SK-N-SH treated with all-trans-retinoic acid at 6 μM for 48 hours (cell line): ENCODE results near the gene CD300LF.

ENCODE experiments used
- ATAC-seq: fragments of 200-7000 bp; cut with Tn5 transposase; 3 replicates; pipeline ENCODE4 v1.9.1; 2020; ENCODE audit warnings: mild to moderate bottlenecking, moderate library complexity
- ARNTL ChIP-seq: fragments of 450-650 bp; formaldehyde crosslinking; IDR thresholded peaks from 2 replicates; pipeline ENCODE4 v1.5.0; 2020; ENCODE audit warnings: low read depth, mild to moderate bottlenecking, moderate library complexity, borderline replicate concordance
- ESRRG ChIP-seq: fragments of 250-450 bp; sonication (Bioruptor Pico); IDR thresholded peaks from 2 replicates; pipeline ENCODE4 v1.6.1; 2021; ENCODE audit warnings: mild to moderate bottlenecking
- GLIS3 ChIP-seq: fragments of 250-450 bp; sonication (Bioruptor Pico); IDR thresholded peaks from 2 replicates; pipeline ENCODE4 v1.5.0; 2020; ENCODE audit warnings: mild to moderate bottlenecking, moderate library complexity
- ISL1 ChIP-seq: fragments of 250-450 bp; sonication (Bioruptor Pico); IDR thresholded peaks from 2 replicates; pipeline ENCODE4 v2.1.2; 2022; ENCODE audit warnings: mild to moderate bottlenecking, moderate library complexity
- OSR1 ChIP-seq: fragments of 250-450 bp; sonication (Bioruptor Pico); IDR thresholded peaks from 2 replicates; pipeline ENCODE4 v1.8.0; 2022; ENCODE audit warnings: moderate library complexity, mild to moderate bottlenecking, inconsistent platforms
- PPARA ChIP-seq: fragments of 250-450 bp; sonication (Bioruptor Pico); IDR thresholded peaks from 2 replicates; pipeline ENCODE4 v1.5.0; 2020; ENCODE audit warnings: mild to moderate bottlenecking, borderline replicate concordance
- RARB ChIP-seq: fragments of 250-450 bp; sonication (Bioruptor Pico); IDR thresholded peaks from 2 replicates; pipeline ENCODE4 v1.8.0; 2021; ENCODE audit warnings: mild to moderate bottlenecking, moderate library complexity
- SNAI2 ChIP-seq: fragments of 250-450 bp; sonication (Bioruptor Pico); IDR thresholded peaks from 2 replicates; pipeline ENCODE4 v1.5.0; 2020; ENCODE audit warnings: mild to moderate bottlenecking, moderate library complexity
- ZFP3 ChIP-seq: fragments of 250-450 bp; sonication (Bioruptor Pico); IDR thresholded peaks from 2 replicates; pipeline ENCODE4 v1.5.0; 2020; ENCODE audit warnings: mild to moderate bottlenecking, moderate library complexity
- ZFP30 ChIP-seq: fragments of 450-650 bp; formaldehyde crosslinking; IDR thresholded peaks from 2 replicates; pipeline ENCODE4 v1.5.0; 2022; ENCODE audit warnings: mild to moderate bottlenecking, moderate library complexity
- ZNF8 ChIP-seq: fragments of 450-650 bp; formaldehyde crosslinking; IDR thresholded peaks from 2 replicates; pipeline ENCODE4 v1.5.0; 2020; ENCODE audit warnings: mild to moderate bottlenecking, moderate library complexity
- TF ChIP-seq, protein P1 (sequence below): fragments of 250-450 bp; sonication (Bioruptor Pico); IDR thresholded peaks from 2 replicates; pipeline ENCODE4 v1.5.0; 2020; ENCODE audit warnings: mild to moderate bottlenecking, moderate library complexity
- TF ChIP-seq, protein P2 (sequence below): fragments of 250-450 bp; sonication (Bioruptor Pico); IDR thresholded peaks from 2 replicates; pipeline ENCODE4 v1.8.0; 2020; ENCODE audit warnings: mild to moderate bottlenecking, moderate library complexity, borderline replicate concordance
- TF ChIP-seq, protein P3 (sequence below): fragments of 250-450 bp; sonication (Bioruptor Pico); IDR thresholded peaks from 2 replicates; pipeline ENCODE4 v1.8.0; 2021; ENCODE audit warnings: low read depth, mild to moderate bottlenecking, moderate library complexity, borderline replicate concordance
- TF ChIP-seq, protein P4 (sequence below): fragments of 250-450 bp; sonication (Bioruptor Pico); IDR thresholded peaks from 2 replicates; pipeline ENCODE4 v1.5.1; 2021; ENCODE audit warnings: mild to moderate bottlenecking, moderate library complexity
- TF ChIP-seq, protein P5 (sequence below): fragments of 250-450 bp; sonication (Bioruptor Pico); IDR thresholded peaks from 2 replicates; pipeline ENCODE4 v1.5.1; 2020; ENCODE audit warnings: low read depth, mild to moderate bottlenecking, moderate library complexity

CD300LF gene

DNA sequence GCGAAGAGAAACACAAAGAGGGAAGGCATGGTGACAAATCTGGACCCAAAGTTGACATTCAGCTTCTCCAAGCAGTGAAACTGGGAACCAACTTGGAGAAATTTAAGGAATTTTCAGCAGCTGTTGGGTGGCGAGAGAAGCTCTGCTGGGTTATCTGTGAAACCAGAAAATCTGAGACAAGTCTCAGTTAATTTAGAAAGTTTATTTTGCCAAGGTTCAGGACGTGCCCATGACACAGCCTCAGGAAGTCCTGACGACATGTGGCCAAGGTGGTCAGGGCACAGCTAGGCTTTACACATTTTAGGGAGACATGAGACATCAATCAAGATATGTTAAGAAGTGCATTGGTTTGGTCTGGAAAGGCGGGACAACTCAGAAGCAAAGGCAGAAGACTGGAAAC, 11.2 kb upstream of the CD300LF start:
- no peak for TF ChIP-seq RARB
- no peak for TF ChIP-seq ZFP3
- TF ChIP-seq, protein P1, sequence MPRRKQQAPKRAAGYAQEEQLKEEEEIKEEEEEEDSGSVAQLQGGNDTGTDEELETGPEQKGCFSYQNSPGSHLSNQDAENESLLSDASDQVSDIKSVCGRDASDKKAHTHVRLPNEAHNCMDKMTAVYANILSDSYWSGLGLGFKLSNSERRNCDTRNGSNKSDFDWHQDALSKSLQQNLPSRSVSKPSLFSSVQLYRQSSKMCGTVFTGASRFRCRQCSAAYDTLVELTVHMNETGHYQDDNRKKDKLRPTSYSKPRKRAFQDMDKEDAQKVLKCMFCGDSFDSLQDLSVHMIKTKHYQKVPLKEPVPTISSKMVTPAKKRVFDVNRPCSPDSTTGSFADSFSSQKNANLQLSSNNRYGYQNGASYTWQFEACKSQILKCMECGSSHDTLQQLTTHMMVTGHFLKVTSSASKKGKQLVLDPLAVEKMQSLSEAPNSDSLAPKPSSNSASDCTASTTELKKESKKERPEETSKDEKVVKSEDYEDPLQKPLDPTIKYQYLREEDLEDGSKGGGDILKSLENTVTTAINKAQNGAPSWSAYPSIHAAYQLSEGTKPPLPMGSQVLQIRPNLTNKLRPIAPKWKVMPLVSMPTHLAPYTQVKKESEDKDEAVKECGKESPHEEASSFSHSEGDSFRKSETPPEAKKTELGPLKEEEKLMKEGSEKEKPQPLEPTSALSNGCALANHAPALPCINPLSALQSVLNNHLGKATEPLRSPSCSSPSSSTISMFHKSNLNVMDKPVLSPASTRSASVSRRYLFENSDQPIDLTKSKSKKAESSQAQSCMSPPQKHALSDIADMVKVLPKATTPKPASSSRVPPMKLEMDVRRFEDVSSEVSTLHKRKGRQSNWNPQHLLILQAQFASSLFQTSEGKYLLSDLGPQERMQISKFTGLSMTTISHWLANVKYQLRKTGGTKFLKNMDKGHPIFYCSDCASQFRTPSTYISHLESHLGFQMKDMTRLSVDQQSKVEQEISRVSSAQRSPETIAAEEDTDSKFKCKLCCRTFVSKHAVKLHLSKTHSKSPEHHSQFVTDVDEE (CRISPR knock-in tag), result no peak
- no peak for TF ChIP-seq ESRRG (CRISPR knock-in tag)
- TF ChIP-seq, protein P2, sequence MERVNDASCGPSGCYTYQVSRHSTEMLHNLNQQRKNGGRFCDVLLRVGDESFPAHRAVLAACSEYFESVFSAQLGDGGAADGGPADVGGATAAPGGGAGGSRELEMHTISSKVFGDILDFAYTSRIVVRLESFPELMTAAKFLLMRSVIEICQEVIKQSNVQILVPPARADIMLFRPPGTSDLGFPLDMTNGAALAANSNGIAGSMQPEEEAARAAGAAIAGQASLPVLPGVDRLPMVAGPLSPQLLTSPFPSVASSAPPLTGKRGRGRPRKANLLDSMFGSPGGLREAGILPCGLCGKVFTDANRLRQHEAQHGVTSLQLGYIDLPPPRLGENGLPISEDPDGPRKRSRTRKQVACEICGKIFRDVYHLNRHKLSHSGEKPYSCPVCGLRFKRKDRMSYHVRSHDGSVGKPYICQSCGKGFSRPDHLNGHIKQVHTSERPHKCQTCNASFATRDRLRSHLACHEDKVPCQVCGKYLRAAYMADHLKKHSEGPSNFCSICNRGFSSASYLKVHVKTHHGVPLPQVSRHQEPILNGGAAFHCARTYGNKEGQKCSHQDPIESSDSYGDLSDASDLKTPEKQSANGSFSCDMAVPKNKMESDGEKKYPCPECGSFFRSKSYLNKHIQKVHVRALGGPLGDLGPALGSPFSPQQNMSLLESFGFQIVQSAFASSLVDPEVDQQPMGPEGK (CRISPR knock-in tag), result no peak
- ATAC-seq, result no peak

DNA sequence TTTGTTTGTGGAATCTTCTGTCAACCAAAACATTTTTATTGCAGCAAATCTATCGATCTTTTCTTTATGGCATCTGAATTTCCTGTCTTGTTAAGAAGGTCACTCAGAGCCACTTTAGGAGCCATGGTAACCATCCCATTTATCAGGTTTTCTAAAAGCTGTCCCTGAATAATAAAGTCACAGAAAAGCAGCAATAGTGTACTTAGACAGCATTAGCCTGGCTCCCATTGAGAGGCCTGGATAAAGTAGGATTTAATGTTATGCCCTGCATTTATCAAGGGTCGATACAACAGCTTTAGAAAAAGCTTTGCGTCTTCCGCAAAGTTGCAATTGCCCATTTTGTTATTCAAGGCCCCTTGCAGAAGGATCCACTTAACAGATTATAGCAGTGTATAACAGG, 10.1 kb upstream of the CD300LF start:
- ATAC-seq, result no peak

DNA sequence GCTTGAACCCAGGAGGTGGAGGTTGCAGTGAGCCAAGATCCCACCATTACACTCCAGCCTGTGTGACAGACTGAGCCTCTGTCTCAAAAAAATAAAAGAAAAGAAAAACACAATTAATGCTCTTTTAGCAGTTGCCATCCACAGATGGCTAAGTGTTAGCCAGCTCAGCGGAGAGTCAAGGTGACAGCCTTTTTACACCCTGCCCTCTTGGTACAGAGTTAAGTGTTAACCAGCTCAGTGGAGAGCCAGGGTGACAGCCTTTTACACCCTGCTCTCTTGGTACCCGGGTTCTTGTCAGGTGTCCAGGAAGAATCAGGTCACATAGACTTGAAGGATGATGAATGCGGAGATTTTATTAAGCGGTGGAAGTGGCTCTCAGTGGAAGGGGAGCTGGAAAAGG, 7.8 kb upstream of the CD300LF start:
- ATAC-seq, result no peak
- TF ChIP-seq PPARA (CRISPR knock-in tag) (no peak), ARNTL (CRISPR knock-in tag) (no peak), OSR1 (CRISPR knock-in tag) (no peak), ISL1 (CRISPR knock-in tag) (no peak), ZFP30 (CRISPR knock-in tag) (no peak), RARB (no peak)
- TF ChIP-seq, all 23 proteins: peak for 0

More for the DNA sequence above, 10.1 kb upstream of the CD300LF start:
- TF ChIP-seq RARB, result no peak
- TF ChIP-seq, protein P3, sequence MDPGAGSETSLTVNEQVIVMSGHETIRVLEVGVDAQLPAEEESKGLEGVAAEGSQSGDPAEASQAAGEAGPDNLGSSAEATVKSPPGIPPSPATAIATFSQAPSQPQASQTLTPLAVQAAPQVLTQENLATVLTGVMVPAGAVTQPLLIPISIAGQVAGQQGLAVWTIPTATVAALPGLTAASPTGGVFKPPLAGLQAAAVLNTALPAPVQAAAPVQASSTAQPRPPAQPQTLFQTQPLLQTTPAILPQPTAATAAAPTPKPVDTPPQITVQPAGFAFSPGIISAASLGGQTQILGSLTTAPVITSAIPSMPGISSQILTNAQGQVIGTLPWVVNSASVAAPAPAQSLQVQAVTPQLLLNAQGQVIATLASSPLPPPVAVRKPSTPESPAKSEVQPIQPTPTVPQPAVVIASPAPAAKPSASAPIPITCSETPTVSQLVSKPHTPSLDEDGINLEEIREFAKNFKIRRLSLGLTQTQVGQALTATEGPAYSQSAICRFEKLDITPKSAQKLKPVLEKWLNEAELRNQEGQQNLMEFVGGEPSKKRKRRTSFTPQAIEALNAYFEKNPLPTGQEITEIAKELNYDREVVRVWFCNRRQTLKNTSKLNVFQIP, result no peak
- no peak for TF ChIP-seq ESRRG (CRISPR knock-in tag)

DNA sequence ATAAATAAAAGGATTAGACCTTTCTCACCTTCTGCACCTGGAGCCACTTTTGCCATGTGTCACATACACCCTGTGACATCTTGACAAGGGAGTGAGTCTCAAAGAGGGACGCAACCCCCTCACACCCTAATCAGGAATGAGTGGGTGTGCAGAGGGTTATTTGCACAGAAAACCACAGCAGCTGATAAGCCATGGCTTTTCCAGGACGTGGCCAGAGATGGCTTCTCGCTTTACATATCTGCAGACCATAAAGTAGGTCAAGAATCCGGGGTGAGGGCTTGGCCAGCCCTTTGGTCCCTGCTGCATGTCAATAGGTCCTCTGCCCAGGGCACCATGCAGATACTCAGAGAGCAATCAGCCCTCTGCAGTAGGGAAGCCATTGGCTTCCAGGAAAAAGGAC, 2.4 kb upstream of the CD300LF start:
- ATAC-seq, result no peak
- no peak for TF ChIP-seq SNAI2 (CRISPR knock-in tag)
- no peak for TF ChIP-seq GLIS3 (CRISPR knock-in tag)
- no peak for TF ChIP-seq ISL1 (CRISPR knock-in tag)
- TF ChIP-seq, protein P4, sequence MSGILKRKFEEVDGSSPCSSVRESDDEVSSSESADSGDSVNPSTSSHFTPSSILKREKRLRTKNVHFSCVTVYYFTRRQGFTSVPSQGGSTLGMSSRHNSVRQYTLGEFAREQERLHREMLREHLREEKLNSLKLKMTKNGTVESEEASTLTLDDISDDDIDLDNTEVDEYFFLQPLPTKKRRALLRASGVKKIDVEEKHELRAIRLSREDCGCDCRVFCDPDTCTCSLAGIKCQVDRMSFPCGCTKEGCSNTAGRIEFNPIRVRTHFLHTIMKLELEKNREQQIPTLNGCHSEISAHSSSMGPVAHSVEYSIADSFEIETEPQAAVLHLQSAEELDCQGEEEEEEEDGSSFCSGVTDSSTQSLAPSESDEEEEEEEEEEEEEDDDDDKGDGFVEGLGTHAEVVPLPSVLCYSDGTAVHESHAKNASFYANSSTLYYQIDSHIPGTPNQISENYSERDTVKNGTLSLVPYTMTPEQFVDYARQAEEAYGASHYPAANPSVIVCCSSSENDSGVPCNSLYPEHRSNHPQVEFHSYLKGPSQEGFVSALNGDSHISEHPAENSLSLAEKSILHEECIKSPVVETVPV (CRISPR knock-in tag), result no peak
- TF ChIP-seq ARNTL (CRISPR knock-in tag), result no peak
- TF ChIP-seq ZNF8 (CRISPR knock-in tag), result no peak

DNA sequence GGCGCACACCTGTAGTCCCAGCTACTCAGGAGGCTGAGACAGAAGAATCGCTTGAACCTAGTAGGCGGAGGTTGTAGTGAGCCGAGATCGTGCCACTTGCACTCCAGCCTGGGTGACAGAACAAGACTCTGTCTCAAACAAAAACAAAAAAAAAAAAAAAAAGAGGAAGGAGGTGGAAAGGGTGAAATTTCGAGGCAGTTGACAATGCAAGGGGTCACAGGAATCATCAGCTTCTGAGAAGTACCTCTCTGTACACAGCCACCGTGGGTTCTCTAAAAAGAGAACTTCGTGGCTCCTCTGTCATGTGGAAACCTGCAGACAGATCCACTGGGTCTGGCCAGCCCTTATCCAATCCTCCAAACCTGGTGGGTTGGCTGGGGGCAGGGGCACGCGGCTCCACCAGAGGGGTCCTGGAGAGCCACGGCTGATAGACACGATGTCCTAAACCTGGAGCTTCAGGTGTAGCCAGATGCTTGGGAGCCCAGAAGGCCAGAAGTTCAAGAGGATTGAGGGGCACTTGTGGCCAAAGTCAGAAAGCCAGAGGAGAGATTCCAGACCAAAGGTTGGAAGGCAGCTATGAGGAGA, 540 bp upstream of the CD300LF start:
- no peak for ATAC-seq

More for the DNA sequence above, 540 bp upstream of the CD300LF start:
- TF ChIP-seq, protein P5, sequence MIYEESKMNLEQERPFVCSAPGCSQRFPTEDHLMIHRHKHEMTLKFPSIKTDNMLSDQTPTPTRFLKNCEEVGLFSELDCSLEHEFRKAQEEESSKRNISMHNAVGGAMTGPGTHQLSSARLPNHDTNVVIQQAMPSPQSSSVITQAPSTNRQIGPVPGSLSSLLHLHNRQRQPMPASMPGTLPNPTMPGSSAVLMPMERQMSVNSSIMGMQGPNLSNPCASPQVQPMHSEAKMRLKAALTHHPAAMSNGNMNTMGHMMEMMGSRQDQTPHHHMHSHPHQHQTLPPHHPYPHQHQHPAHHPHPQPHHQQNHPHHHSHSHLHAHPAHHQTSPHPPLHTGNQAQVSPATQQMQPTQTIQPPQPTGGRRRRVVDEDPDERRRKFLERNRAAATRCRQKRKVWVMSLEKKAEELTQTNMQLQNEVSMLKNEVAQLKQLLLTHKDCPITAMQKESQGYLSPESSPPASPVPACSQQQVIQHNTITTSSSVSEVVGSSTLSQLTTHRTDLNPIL (CRISPR knock-in tag), result no peak
